GM19099 (cell line): ENCODE data around the gene G6PC1.

ENCODE experiments used
- POLR2A ChIP-seq: IDR thresholded peaks from 3 replicates; pipeline ENCODE4 v1.6.1; 2011; ENCODE audit warnings: low read depth; ENCODE audit not compliant: insufficient read length; ENCODE audit errors: extremely low read depth

Gene G6PC1

GRCh38 chr17:42928714-42929496 lies 28.3 kb downstream of the G6PC1 start:
- no peak for TF ChIP-seq POLR2A

GRCh38 chr17:42929497-42929844 lies 28.9 kb downstream of the G6PC1 start:
- no peak for TF ChIP-seq POLR2A

- TF ChIP-seq POLR2A: no peak
Observed at GRCh38 chr17:42937712-42938596, 37.4 kb downstream of the G6PC1 start.

- no peak for TF ChIP-seq POLR2A
Observed at GRCh38 chr17:42944211-42944610, 43.6 kb downstream of the G6PC1 start.

- no peak for TF ChIP-seq POLR2A
Observed at GRCh38 chr17:42946812-42947211, 46.2 kb downstream of the G6PC1 start.

- no peak for TF ChIP-seq POLR2A
Observed at GRCh38 chr17:42950044-42950783, 49.6 kb downstream of the G6PC1 start.
